ENCODE results near the gene LTBP1. TPM values are rescaled to one million over a fixed set of nuclear protein-coding genes. Genes with fewer than 3 reads are reported as not detected.

Gene LTBP1
- total RNA-seq, 1 experiment from 2014 or later = 28.5 TPM

- H3K79me1 ChIP-seq (ENCODE audit: insufficient read depth, low read depth, low read length, poor library complexity, severe bottlenecking) = no peaks in the 10 kb centered on the region
- no peak overlapping the region for H2BK20ac ChIP-seq (ENCODE audit: low read depth, low read length, poor library complexity, severe bottlenecking)
- no peak overlapping the region for H3K27ac Mint-ChIP-seq
- H3K56ac ChIP-seq (ENCODE audit: insufficient read length, low read depth, low read length) = no peak overlapping the region
- H2AFZ ChIP-seq (ENCODE audit: low read length) = no peak overlapping the region
- no peak overlapping the region for H3T11ph ChIP-seq (ENCODE audit: low read length)
- no peaks in the 10 kb centered on the region for H3K79me2 ChIP-seq (ENCODE audit: insufficient read depth, low read length)
- no peaks in the 10 kb centered on the region for H3K23me2 ChIP-seq (ENCODE audit: insufficient read length, low read depth, low read length, poor library complexity, severe bottlenecking)
- no peak overlapping the region for H2BK120ac ChIP-seq (ENCODE audit: low read depth, low read length, poor library complexity, severe bottlenecking)
- TF ChIP-seq CTCF (conservative IDR thresholded peaks at IDR 0.05) = no peak
- no peak overlapping the region for H4K8ac ChIP-seq (replicated peaks; ENCODE audit: insufficient read length, low read depth, low read length)
- no peak overlapping the region for H4K5ac ChIP-seq (ENCODE audit: insufficient read length, low read depth, low read length)
- DNase-seq = no peak
- H3K36me3 Mint-ChIP-seq (ENCODE audit: insufficient read depth in 1 of 3, low read depth in 3 of 3) = no peaks in the 10 kb centered on the region
- H3K27ac ChIP-seq (ENCODE audit: insufficient read length, low read depth, low read length) = no peak overlapping the region
- H3K4me1 Mint-ChIP-seq = peaks cover 19 to 20% of the 10 kb centered on the region in 2 experiments
- no peak overlapping the region for H4K91ac ChIP-seq (ENCODE audit: insufficient read length, low read depth, low read length)
- no peak overlapping the region for H2AK5ac ChIP-seq (ENCODE audit: insufficient read length, low read length)
- H3K23ac ChIP-seq (ENCODE audit: insufficient read length, low read depth, low read length) = no peak overlapping the region
- H3K27me3 Mint-ChIP-seq (ENCODE audit: low read depth) = no peaks in the 10 kb centered on the region
- H3K4me2 ChIP-seq (ENCODE audit: insufficient read depth, insufficient read length, low read length) = no peak overlapping the region
- no peak overlapping the region for H3K18ac ChIP-seq (ENCODE audit: insufficient read length, low read depth, low read length)
- WGBS (ENCODE audit: extremely low coverage, insufficient read length, low lambda C conversion rate) = no CpG with 5 or more reads among the region's 6 CpGs
- no peak overlapping the region for H3K14ac ChIP-seq (ENCODE audit: insufficient read depth, low read length)
- H3K9me3 ChIP-seq (ENCODE audit: control insufficient read depth, low read depth, low read length) = no peaks in the 10 kb centered on the region
- no peak overlapping the region for H3K4ac ChIP-seq (ENCODE audit: low read depth, low read length)
- H3K27me3 ChIP-seq (ENCODE audit: insufficient read depth, low read length) = no peaks in the 10 kb centered on the region
- H3K4me1 ChIP-seq (ENCODE audit: insufficient read depth, low read length) = no peaks in the 10 kb centered on the region; the same call in 1 of the 2 replicates
- no peak overlapping the region for H3K4me3 Mint-ChIP-seq
- no peak overlapping the region for H2BK15ac ChIP-seq (ENCODE audit: low read depth, low read length)
- no peak overlapping the region for H3K9ac ChIP-seq (ENCODE audit: extremely low read depth, insufficient read length, low read length)
- H2BK5ac ChIP-seq (ENCODE audit: insufficient read length, low read length) = no peak overlapping the region
- H3K9me3 Mint-ChIP-seq = no peaks in the 10 kb centered on the region
- no peaks in the 10 kb centered on the region for H4K20me1 ChIP-seq (ENCODE audit: control insufficient read depth, insufficient read depth, insufficient read length)
- H2BK12ac ChIP-seq (ENCODE audit: insufficient read length, low read depth, low read length) = no peak overlapping the region
These were observed 268.1 kb downstream of the LTBP1 start for GRCh38 chr2:33214857-33215256.
